GM10266 (cell line): Measurements from ENCODE around the gene SUPV3L1.
"Not testable (repeated sequence)": the region's sequence is repeated elsewhere in the genome, so short reads cannot be mapped to it uniquely, and the experiment has no call there.

Source experiments
- DNase-seq: peaks from one replicate; pipeline ENCODE4 v3.0.0; 2012; ENCODE audit errors: extremely low spot score
- CTCF ChIP-seq: IDR thresholded peaks from 2 replicates; pipeline ENCODE4 v1.5.1; 2012; ENCODE audit warnings: mild to moderate bottlenecking, low read depth; ENCODE audit not compliant: control insufficient read depth, insufficient read depth; ENCODE audit errors: missing control alignments

Gene SUPV3L1

GRCh38 chr10:69179743-69180524 is at the start of gene SUPV3L1:
Gene SUPV3L1 (plus strand): TSS chr10:69180234. CDS start chr10:69180292, 58 bp downstream.
- peak; percentile 90 for DNase-seq
- no peak for TF ChIP-seq CTCF

DNA sequence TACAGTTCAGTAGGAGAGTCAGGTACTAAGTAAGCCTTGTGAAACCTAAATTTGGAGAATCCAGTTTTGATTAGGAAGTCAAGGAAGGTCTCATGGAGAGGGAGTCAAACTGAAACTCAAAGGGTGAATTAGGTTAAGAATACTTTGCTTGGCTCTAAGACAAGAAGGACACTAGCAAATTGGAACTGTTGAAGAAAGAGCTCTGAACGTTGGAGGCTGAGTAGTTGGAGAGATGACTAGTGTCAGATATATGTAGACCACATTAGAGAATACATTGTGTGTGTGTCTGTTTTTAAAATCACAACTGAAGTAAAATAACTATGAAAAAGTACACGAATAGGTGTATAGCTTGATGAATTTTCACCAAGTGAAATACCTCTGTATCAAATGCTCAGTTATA is 49.8 kb upstream of the SUPV3L1 start:
- DNase-seq, result no peak
- TF ChIP-seq CTCF, result no peak

GRCh38 chr10:69139961-69140360 is 40.1 kb upstream of the SUPV3L1 start:
- no peak for DNase-seq
- no peak for TF ChIP-seq CTCF

GRCh38 chr10:69141304-69141703 is 38.7 kb upstream of the SUPV3L1 start:
- TF ChIP-seq CTCF, result no peak
- DNase-seq, result no peak

- DNase-seq, result not testable (repeated sequence)
These were observed 38.0 kb upstream of the SUPV3L1 start for GRCh38 chr10:69142074-69142473.

GRCh38 chr10:69142983-69143382 is 37.1 kb upstream of the SUPV3L1 start:
- no peak for TF ChIP-seq CTCF
- no peak for DNase-seq

DNA sequence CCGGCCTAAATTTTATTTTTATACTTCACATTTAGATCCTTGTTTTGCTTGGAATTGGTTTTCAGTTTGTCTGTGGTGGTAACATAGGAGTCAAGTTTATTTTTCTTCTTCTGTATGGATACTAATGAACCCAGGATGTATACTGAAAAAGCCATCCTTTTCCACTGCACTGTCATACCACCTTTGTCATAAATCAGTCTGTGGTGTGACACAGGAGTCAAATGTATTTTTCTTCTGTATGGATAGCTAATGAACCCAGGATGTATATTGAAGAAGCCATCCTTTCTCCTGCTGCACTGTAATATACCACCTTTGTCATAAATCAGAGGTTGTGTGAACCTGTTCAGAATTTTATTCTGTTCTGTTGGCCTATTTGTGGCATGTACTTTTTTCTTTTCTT is 34.7 kb upstream of the SUPV3L1 start:
- no peak for TF ChIP-seq CTCF
- DNase-seq, result no peak

DNA sequence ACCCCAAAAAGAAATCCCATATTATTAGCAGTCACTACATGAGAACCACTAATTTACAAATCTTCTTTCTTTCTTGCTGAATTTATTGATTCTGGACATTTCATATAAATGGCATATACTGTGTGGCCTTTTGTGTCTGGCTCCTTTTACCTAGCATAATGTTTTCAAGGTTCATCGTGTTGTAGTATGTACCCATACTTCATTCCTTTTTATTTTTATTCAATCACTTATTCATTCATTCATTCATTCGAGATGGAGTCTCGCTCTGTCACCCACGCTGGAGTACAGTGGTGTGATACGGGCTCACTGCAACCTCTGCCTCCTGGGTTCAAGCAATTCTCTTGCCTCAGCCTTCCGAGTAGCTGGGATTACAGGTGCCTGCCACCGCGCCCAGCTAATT is 34.2 kb upstream of the SUPV3L1 start:
- no peak for TF ChIP-seq CTCF
- DNase-seq, result no peak
